Measurements from ENCODE around the gene PLCL1.

- no peak for TF ChIP-seq FOXM1 (IDR thresholded peaks at IDR 0.05; ENCODE audit: borderline replicate concordance)
- TF ChIP-seq BHLHE40 (IDR thresholded peaks at IDR 0.05; ENCODE audit: borderline replicate concordance) = no peak
- TF ChIP-seq ELF4 (IDR thresholded peaks at IDR 0.05) = no peak
These were observed 360.4 kb downstream of the PLCL1 start for GRCh38 chr2:198164843-198165242.
